Measurements from ENCODE around the gene SLAMF6. TPM values are rescaled to one million over a fixed set of nuclear protein-coding genes. Genes with fewer than 3 reads are reported as not detected.

SLAMF6 gene
- polyA plus RNA-seq, 2 of the 4 experiments (the other 2 are of a cell fraction) = not detected

DNA sequence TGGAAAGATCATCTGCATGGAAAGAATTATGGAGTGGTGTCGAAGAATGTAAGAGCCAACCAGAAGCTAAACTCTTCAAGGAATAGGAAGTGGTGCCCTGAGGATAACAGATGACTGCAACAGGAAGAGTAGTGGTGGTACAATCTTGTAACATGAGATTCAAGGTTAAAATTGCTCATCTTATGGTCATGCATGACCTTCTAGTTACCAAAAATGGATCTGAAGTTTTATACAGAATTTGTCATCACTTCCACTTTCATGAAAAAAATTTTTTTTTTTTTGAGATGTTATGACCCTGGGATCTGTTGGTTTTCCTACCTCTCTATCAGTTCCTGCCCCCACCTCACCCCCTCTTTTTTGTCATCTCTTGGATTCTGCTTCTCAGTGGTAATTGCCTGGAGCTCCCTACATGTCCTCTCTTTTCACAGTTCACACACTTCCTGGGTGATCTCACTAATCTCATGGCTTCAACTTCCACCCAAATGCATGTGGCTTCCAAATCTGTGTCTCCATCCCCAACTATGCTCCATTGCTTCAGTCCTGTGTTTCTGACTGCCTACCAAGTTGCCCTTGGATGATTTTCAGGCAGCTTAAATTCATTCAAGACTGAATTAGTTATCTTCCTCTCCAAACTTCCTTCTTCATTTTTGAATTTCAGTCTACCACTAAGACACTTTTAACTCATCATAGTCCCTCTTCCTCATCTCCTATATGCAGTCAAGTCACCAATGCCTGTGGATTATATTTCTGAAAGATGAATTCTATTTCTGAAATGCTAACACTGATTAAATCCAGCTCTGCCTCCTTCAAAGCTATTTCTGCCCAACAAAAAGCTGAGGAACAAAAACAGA, 48.4 kb downstream of the SLAMF6 start (continued):
- TF ChIP-seq EHF (CRISPR knock-in tag; IDR thresholded peaks at IDR 0.05) (no peak), CHD4 (IDR thresholded peaks at IDR 0.05; ENCODE audit: borderline replicate concordance) (no peak), ZNF302 (CRISPR knock-in tag; IDR thresholded peaks at IDR 0.05) (no peak)
- TF ChIP-seq, protein P1, sequence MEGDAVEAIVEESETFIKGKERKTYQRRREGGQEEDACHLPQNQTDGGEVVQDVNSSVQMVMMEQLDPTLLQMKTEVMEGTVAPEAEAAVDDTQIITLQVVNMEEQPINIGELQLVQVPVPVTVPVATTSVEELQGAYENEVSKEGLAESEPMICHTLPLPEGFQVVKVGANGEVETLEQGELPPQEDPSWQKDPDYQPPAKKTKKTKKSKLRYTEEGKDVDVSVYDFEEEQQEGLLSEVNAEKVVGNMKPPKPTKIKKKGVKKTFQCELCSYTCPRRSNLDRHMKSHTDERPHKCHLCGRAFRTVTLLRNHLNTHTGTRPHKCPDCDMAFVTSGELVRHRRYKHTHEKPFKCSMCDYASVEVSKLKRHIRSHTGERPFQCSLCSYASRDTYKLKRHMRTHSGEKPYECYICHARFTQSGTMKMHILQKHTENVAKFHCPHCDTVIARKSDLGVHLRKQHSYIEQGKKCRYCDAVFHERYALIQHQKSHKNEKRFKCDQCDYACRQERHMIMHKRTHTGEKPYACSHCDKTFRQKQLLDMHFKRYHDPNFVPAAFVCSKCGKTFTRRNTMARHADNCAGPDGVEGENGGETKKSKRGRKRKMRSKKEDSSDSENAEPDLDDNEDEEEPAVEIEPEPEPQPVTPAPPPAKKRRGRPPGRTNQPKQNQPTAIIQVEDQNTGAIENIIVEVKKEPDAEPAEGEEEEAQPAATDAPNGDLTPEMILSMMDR (IDR thresholded peaks at IDR 0.05) = no peak

DNA sequence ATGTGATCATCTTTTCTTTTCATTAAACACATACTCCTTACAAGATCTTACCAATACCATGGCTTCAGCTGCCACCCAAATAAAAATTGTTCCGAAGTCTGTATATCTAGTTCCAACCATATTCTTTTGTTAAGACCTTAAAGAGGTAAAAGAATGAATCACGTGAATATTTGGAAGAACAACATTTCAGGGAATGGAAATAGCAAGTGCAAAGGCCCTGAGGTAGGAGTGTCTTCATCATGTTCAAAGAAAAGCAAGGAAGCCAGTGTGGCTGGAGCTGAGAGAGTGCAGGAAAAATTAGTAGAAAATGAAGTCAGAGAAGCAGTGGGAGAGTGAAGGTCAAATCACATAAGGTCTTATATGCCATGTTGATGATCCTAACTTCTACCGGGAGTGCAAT, 50.9 kb downstream of the SLAMF6 start:
- ATAC-seq (no peak), DNase-seq (ENCODE audit: low read depth in 1 of 2, low spot score in 1 of 2) (no peak), FAIRE-seq (no peak)
- H3K9me3 ChIP-seq = no peaks in the 10 kb centered on the region; the same call in 1 of the 3 replicates
- ChIA-PET CTCF (interaction anchor here (1.0 kb wide), 1 partner anchor 82 kb away, joined by 3 read pairs; no protein-coding TSS in a partner anchor), POLR2A (no interaction called here)
- H3K27ac ChIP-seq = no peak overlapping the region
- no peak overlapping the region for H3K4me2 ChIP-seq
- H3K4me1 ChIP-seq = no peaks in the 10 kb centered on the region
- H3K4me3 ChIP-seq = no peak overlapping the region
- 27% methylated on average over 3 of the region's 3 CpGs for WGBS (ENCODE audit: missing lambda C conversion rate)
- no peak for TF ChIP-seq CEBPB (IDR thresholded peaks at IDR 0.05)
- no peak for TF ChIP-seq HOXA7 (CRISPR knock-in tag; IDR thresholded peaks at IDR 0.05)
- TF ChIP-seq CBX2 (IDR thresholded peaks at IDR 0.05; ENCODE audit: borderline replicate concordance, low read depth) = no peak
- TF ChIP-seq JUN (IDR thresholded peaks at IDR 0.05) = no peak

DNA sequence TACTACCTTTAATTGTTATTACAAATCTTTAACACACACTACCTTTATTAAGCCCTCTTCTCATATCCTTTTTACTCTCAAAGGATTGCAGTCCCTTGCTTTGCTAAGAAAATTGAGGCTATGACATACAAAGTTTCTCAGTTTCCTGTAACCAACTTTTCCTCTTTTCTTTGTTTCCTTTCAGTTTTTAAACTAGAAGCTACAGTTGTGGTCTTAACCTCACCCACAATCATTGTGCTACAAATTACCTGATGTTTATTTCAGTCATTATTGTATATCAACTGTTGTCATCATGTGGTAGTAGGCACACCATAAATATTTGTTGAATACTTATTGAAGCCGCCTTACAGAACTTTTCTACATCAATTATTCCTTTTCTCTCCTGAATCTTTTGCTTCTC, 51.8 kb downstream of the SLAMF6 start:
- Histone ChIP-seq H3K27ac (no peak overlapping the region), H3K4me3 (no peak overlapping the region), H3K9me3 (no peaks in the 10 kb centered on the region; the same call in 1 of the 3 replicates), H3K4me1 (no peaks in the 10 kb centered on the region), H3K4me2 (no peak overlapping the region)
- ChIA-PET POLR2A (no interaction called here), CTCF (interaction anchor here (1.0 kb wide), 1 partner anchor 83 kb away, joined by 3 read pairs; no protein-coding TSS in a partner anchor)
- TF ChIP-seq RCOR1 (IDR thresholded peaks at IDR 0.05; ENCODE audit: low read depth, low read length) = no peak
- TF ChIP-seq, protein P2, sequence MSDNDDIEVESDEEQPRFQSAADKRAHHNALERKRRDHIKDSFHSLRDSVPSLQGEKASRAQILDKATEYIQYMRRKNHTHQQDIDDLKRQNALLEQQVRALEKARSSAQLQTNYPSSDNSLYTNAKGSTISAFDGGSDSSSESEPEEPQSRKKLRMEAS (IDR thresholded peaks at IDR 0.05) = no peak
- no peak for TF ChIP-seq KDM5A (IDR thresholded peaks at IDR 0.05)
- no peak for TF ChIP-seq GATA3 (IDR thresholded peaks at IDR 0.05; ENCODE audit: borderline replicate concordance)
- TF ChIP-seq FOSL2 (IDR thresholded peaks at IDR 0.05) = no peak
- no peak for TF ChIP-seq FOSL2 (CRISPR knock-in tag; IDR thresholded peaks at IDR 0.05)
- TF ChIP-seq HOXA7 (CRISPR knock-in tag; IDR thresholded peaks at IDR 0.05) = no peak
- no peak for TF ChIP-seq ZFP36 (IDR thresholded peaks at IDR 0.05; ENCODE audit: borderline replicate concordance, partially characterized antibody)
- TF ChIP-seq JUN (IDR thresholded peaks at IDR 0.05) = no peak
- no peak for TF ChIP-seq RFX5 (IDR thresholded peaks at IDR 0.05)
- TF ChIP-seq, protein P3, sequence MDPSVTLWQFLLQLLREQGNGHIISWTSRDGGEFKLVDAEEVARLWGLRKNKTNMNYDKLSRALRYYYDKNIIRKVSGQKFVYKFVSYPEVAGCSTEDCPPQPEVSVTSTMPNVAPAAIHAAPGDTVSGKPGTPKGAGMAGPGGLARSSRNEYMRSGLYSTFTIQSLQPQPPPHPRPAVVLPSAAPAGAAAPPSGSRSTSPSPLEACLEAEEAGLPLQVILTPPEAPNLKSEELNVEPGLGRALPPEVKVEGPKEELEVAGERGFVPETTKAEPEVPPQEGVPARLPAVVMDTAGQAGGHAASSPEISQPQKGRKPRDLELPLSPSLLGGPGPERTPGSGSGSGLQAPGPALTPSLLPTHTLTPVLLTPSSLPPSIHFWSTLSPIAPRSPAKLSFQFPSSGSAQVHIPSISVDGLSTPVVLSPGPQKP (IDR thresholded peaks at IDR 0.05; ENCODE audit: low read depth, low read length) = no peak
- TF ChIP-seq FOXS1 (CRISPR knock-in tag; IDR thresholded peaks at IDR 0.05) = no peak
- TF ChIP-seq, protein P4, sequence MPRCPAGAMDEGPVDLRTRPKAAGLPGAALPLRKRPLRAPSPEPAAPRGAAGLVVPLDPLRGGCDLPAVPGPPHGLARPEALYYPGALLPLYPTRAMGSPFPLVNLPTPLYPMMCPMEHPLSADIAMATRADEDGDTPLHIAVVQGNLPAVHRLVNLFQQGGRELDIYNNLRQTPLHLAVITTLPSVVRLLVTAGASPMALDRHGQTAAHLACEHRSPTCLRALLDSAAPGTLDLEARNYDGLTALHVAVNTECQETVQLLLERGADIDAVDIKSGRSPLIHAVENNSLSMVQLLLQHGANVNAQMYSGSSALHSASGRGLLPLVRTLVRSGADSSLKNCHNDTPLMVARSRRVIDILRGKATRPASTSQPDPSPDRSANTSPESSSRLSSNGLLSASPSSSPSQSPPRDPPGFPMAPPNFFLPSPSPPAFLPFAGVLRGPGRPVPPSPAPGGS (IDR thresholded peaks at IDR 0.05) = no peak
- no peak for TF ChIP-seq EHF (CRISPR knock-in tag; IDR thresholded peaks at IDR 0.05)
- no peak for TF ChIP-seq CEBPB (IDR thresholded peaks at IDR 0.05)
- no peak for TF ChIP-seq BHLHE40 (IDR thresholded peaks at IDR 0.05; ENCODE audit: low read depth, low read length)
- WGBS (ENCODE audit: missing lambda C conversion rate) = 71% methylated on average over 1 of the region's 1 CpG
- FAIRE-seq (no peak), ATAC-seq (no peak), DNase-seq (ENCODE audit: low read depth in 1 of 2, low spot score in 1 of 2) (no peak)

All from A549 (cell line).